ENCODE results near the gene OR51D1.

OR51D1 gene

GRCh38 chr11:4664786-4665185 is 27.5 kb downstream of the OR51D1 start:
- 89% methylated on average over 2 of the region's 3 CpGs for WGBS (ENCODE audit: insufficient coverage)
- CTCF ChIA-PET = no interaction called here

GRCh38 chr11:4665424-4665823 is 28.1 kb downstream of the OR51D1 start:
- no peak overlapping the region for H3K4me3 ChIP-seq (ENCODE audit: control insufficient read depth in 1 of 7, extremely low read depth in 1 of 7, insufficient read depth in 4 of 7, low read depth in 2 of 7, low read length in 6 of 7)
- no peak overlapping the region for H3K27ac ChIP-seq (ENCODE audit: insufficient read depth in 1 of 2, low read depth in 1 of 2, low read length in 2 of 2, poor library complexity in 1 of 2, severe bottlenecking in 2 of 2)
- no peaks in the 10 kb centered on the region for H3K4me1 ChIP-seq (ENCODE audit: control extremely low read depth in 1 of 4, control insufficient read depth in 4 of 4, insufficient read depth in 4 of 4, low read length in 3 of 4)
- H3K36me3 ChIP-seq (ENCODE audit: control insufficient read depth in 4 of 4, insufficient read depth in 4 of 4, low read length in 3 of 4) = no peaks in the 10 kb centered on the region
- no peaks in the 10 kb centered on the region for H3K9me3 ChIP-seq (ENCODE audit: control extremely low read depth in 1 of 5, control insufficient read depth in 4 of 5, insufficient read depth in 2 of 5, low read depth in 1 of 5, low read length in 4 of 5)
- H3K27me3 ChIP-seq (replicated peaks in 2 of 5; ENCODE audit: control insufficient read depth in 4 of 5, insufficient read depth in 5 of 5, low read length in 4 of 5) = no peaks in the 10 kb centered on the region
- DNase-seq = no peak
- WGBS (ENCODE audit: insufficient coverage) = 89% methylated on average over 1 of the region's 2 CpGs
- CTCF ChIA-PET = no interaction called here
- POLR2A ChIA-PET = no interaction called here

More at GRCh38 chr11:4664786-4665185, 27.5 kb downstream of the OR51D1 start:
- no peak overlapping the region for H3K4me3 ChIP-seq (ENCODE audit: control insufficient read depth in 1 of 7, extremely low read depth in 1 of 7, insufficient read depth in 4 of 7, low read depth in 2 of 7, low read length in 6 of 7)
- no peaks in the 10 kb centered on the region for H3K36me3 ChIP-seq (ENCODE audit: control insufficient read depth in 4 of 4, insufficient read depth in 4 of 4, low read length in 3 of 4)
- DNase-seq = no peak
- H3K9me3 ChIP-seq (ENCODE audit: control extremely low read depth in 1 of 5, control insufficient read depth in 4 of 5, insufficient read depth in 2 of 5, low read depth in 1 of 5, low read length in 4 of 5) = no peaks in the 10 kb centered on the region
- H3K27ac ChIP-seq (ENCODE audit: insufficient read depth in 1 of 2, low read depth in 1 of 2, low read length in 2 of 2, poor library complexity in 1 of 2, severe bottlenecking in 2 of 2) = no peak overlapping the region
- H3K27me3 ChIP-seq (replicated peaks in 2 of 5; ENCODE audit: control insufficient read depth in 4 of 5, insufficient read depth in 5 of 5, low read length in 4 of 5) = no peaks in the 10 kb centered on the region
- no peaks in the 10 kb centered on the region for H3K4me1 ChIP-seq (ENCODE audit: control extremely low read depth in 1 of 4, control insufficient read depth in 4 of 4, insufficient read depth in 4 of 4, low read length in 3 of 4)
- POLR2A ChIA-PET = no interaction called here

- H3K4me3 ChIP-seq (ENCODE audit: control insufficient read depth in 1 of 7, extremely low read depth in 1 of 7, insufficient read depth in 4 of 7, low read depth in 2 of 7, low read length in 6 of 7) = no peak overlapping the region
- ChIA-PET CTCF (no interaction called here), POLR2A (no interaction called here)
- WGBS (ENCODE audit: insufficient coverage) = 100% methylated on average over 1 of the region's 2 CpGs
- DNase-seq = no peak
- H3K27ac ChIP-seq (ENCODE audit: insufficient read depth in 1 of 2, low read depth in 1 of 2, low read length in 2 of 2, poor library complexity in 1 of 2, severe bottlenecking in 2 of 2) = no peak overlapping the region
- H3K4me1 ChIP-seq (ENCODE audit: control extremely low read depth in 1 of 4, control insufficient read depth in 4 of 4, insufficient read depth in 4 of 4, low read length in 3 of 4) = no peaks in the 10 kb centered on the region
- peaks cover 0 to 1% (median 0%) of the 10 kb centered on the region in 5 experiments for H3K27me3 ChIP-seq (replicated peaks in 2 of 5; ENCODE audit: control insufficient read depth in 4 of 5, insufficient read depth in 5 of 5, low read length in 4 of 5)
- no peaks in the 10 kb centered on the region for H3K9me3 ChIP-seq (ENCODE audit: control extremely low read depth in 1 of 5, control insufficient read depth in 4 of 5, insufficient read depth in 2 of 5, low read depth in 1 of 5, low read length in 4 of 5)
- H3K36me3 ChIP-seq (ENCODE audit: control insufficient read depth in 4 of 4, insufficient read depth in 4 of 4, low read length in 3 of 4) = no peaks in the 10 kb centered on the region
These were observed 34.5 kb downstream of the OR51D1 start for GRCh38 chr11:4671741-4672140.

GRCh38 chr11:4672470-4672869 is 35.2 kb downstream of the OR51D1 start:
- POLR2A ChIA-PET = no interaction called here
- no peaks in the 10 kb centered on the region for H3K4me1 ChIP-seq (ENCODE audit: control extremely low read depth in 1 of 4, control insufficient read depth in 4 of 4, insufficient read depth in 4 of 4, low read length in 3 of 4)
- no CpG with 5 or more reads among the region's 3 CpGs for WGBS (ENCODE audit: insufficient coverage)

GRCh38 chr11:4673781-4674180 is 36.5 kb downstream of the OR51D1 start:
- ChIA-PET POLR2A (no interaction called here), CTCF (no interaction called here)
- Histone ChIP-seq H3K4me3 (ENCODE audit: control insufficient read depth in 1 of 7, extremely low read depth in 1 of 7, insufficient read depth in 4 of 7, low read depth in 2 of 7, low read length in 6 of 7) (no peak overlapping the region), H3K9me3 (ENCODE audit: control extremely low read depth in 1 of 5, control insufficient read depth in 4 of 5, insufficient read depth in 2 of 5, low read depth in 1 of 5, low read length in 4 of 5) (no peaks in the 10 kb centered on the region), H3K27me3 (replicated peaks in 2 of 5; ENCODE audit: control insufficient read depth in 4 of 5, insufficient read depth in 5 of 5, low read length in 4 of 5) (peaks cover 0 to 1% (median 0%) of the 10 kb centered on the region in 5 experiments), H3K27ac (ENCODE audit: insufficient read depth in 1 of 2, low read depth in 1 of 2, low read length in 2 of 2, poor library complexity in 1 of 2, severe bottlenecking in 2 of 2) (no peak overlapping the region), H3K36me3 (ENCODE audit: control insufficient read depth in 4 of 4, insufficient read depth in 4 of 4, low read length in 3 of 4) (no peaks in the 10 kb centered on the region), H3K4me1 (ENCODE audit: control extremely low read depth in 1 of 4, control insufficient read depth in 4 of 4, insufficient read depth in 4 of 4, low read length in 3 of 4) (no peaks in the 10 kb centered on the region)
- no peak for DNase-seq
- WGBS (ENCODE audit: insufficient coverage) = 67% methylated on average over 1 of the region's 2 CpGs

More at GRCh38 chr11:4672470-4672869, 35.2 kb downstream of the OR51D1 start:
- Histone ChIP-seq H3K4me3 (ENCODE audit: control insufficient read depth in 1 of 7, extremely low read depth in 1 of 7, insufficient read depth in 4 of 7, low read depth in 2 of 7, low read length in 6 of 7) (no peak overlapping the region), H3K27ac (ENCODE audit: insufficient read depth in 1 of 2, low read depth in 1 of 2, low read length in 2 of 2, poor library complexity in 1 of 2, severe bottlenecking in 2 of 2) (no peak overlapping the region), H3K27me3 (replicated peaks in 2 of 5; ENCODE audit: control insufficient read depth in 4 of 5, insufficient read depth in 5 of 5, low read length in 4 of 5) (peaks cover 0 to 1% (median 0%) of the 10 kb centered on the region in 5 experiments), H3K36me3 (ENCODE audit: control insufficient read depth in 4 of 4, insufficient read depth in 4 of 4, low read length in 3 of 4) (no peaks in the 10 kb centered on the region), H3K9me3 (ENCODE audit: control extremely low read depth in 1 of 5, control insufficient read depth in 4 of 5, insufficient read depth in 2 of 5, low read depth in 1 of 5, low read length in 4 of 5) (no peaks in the 10 kb centered on the region)
- no peak for DNase-seq
- CTCF ChIA-PET = no interaction called here

GRCh38 chr11:4677948-4678347 is 40.7 kb downstream of the OR51D1 start:
- Histone ChIP-seq H3K4me3 (ENCODE audit: control insufficient read depth in 1 of 7, extremely low read depth in 1 of 7, insufficient read depth in 4 of 7, low read depth in 2 of 7, low read length in 6 of 7) (no peak overlapping the region), H3K4me1 (ENCODE audit: control extremely low read depth in 1 of 4, control insufficient read depth in 4 of 4, insufficient read depth in 4 of 4, low read length in 3 of 4) (no peaks in the 10 kb centered on the region), H3K27me3 (replicated peaks in 2 of 5; ENCODE audit: control insufficient read depth in 4 of 5, insufficient read depth in 5 of 5, low read length in 4 of 5) (no peaks in the 10 kb centered on the region), H3K27ac (ENCODE audit: insufficient read depth in 1 of 2, low read depth in 1 of 2, low read length in 2 of 2, poor library complexity in 1 of 2, severe bottlenecking in 2 of 2) (no peak overlapping the region), H3K9me3 (ENCODE audit: control extremely low read depth in 1 of 5, control insufficient read depth in 4 of 5, insufficient read depth in 2 of 5, low read depth in 1 of 5, low read length in 4 of 5) (no peaks in the 10 kb centered on the region), H3K36me3 (ENCODE audit: control insufficient read depth in 4 of 4, insufficient read depth in 4 of 4, low read length in 3 of 4) (no peaks in the 10 kb centered on the region)
- WGBS (ENCODE audit: insufficient coverage) = 100% methylated on average over 1 of the region's 2 CpGs
- CTCF ChIA-PET = no interaction called here
- POLR2A ChIA-PET = no interaction called here
- no peak for DNase-seq

- DNase-seq = no peak
- no peaks in the 10 kb centered on the region for H3K36me3 ChIP-seq (ENCODE audit: control insufficient read depth in 4 of 4, insufficient read depth in 4 of 4, low read length in 3 of 4)
- no peak overlapping the region for H3K4me3 ChIP-seq (ENCODE audit: control insufficient read depth in 1 of 7, extremely low read depth in 1 of 7, insufficient read depth in 4 of 7, low read depth in 2 of 7, low read length in 6 of 7)
- H3K9me3 ChIP-seq (ENCODE audit: control extremely low read depth in 1 of 5, control insufficient read depth in 4 of 5, insufficient read depth in 2 of 5, low read depth in 1 of 5, low read length in 4 of 5) = no peaks in the 10 kb centered on the region
- no peaks in the 10 kb centered on the region for H3K27me3 ChIP-seq (replicated peaks in 2 of 5; ENCODE audit: control insufficient read depth in 4 of 5, insufficient read depth in 5 of 5, low read length in 4 of 5)
- no peaks in the 10 kb centered on the region for H3K4me1 ChIP-seq (ENCODE audit: control extremely low read depth in 1 of 4, control insufficient read depth in 4 of 4, insufficient read depth in 4 of 4, low read length in 3 of 4)
- H3K27ac ChIP-seq (ENCODE audit: insufficient read depth in 1 of 2, low read depth in 1 of 2, low read length in 2 of 2, poor library complexity in 1 of 2, severe bottlenecking in 2 of 2) = no peak overlapping the region
- ChIA-PET CTCF (no interaction called here), POLR2A (no interaction called here)
- whole genome bisulfite sequencing (ENCODE audit: insufficient coverage) = 0% methylated on average over 1 of the region's 3 CpGs
These were observed 43.1 kb downstream of the OR51D1 start for GRCh38 chr11:4680341-4680740.
